Measurements from ENCODE around the gene ZNF526. TPM values are rescaled to one million over a fixed set of nuclear protein-coding genes. Genes with fewer than 3 reads are reported as not detected.

The ZNF526 gene
- total and polyA plus RNA-seq, 9 of the 15 experiments (the other 6 are each of a cell fraction or from before 2014, with no cell fraction given): 1.3 to 17.9 (median 6.2) TPM

- TF ChIP-seq ATF3 (IDR thresholded peaks at IDR 0.05): no peak
- no peak for TF ChIP-seq ATF3 (CRISPR knock-in tag; conservative IDR thresholded peaks at IDR 0.05)
- TF ChIP-seq EWSR1 (IDR thresholded peaks at IDR 0.05; ENCODE audit: borderline replicate concordance, low read depth, partially characterized antibody): no peak
- TF ChIP-seq, protein P1, sequence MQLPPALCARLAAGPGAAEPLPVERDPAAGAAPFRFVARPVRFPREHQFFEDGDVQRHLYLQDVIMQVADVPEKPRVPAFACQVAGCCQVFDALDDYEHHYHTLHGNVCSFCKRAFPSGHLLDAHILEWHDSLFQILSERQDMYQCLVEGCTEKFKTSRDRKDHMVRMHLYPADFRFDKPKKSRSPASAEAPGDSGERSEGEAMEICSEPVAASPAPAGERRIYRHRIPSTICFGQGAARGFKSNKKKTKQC (CRISPR knock-in tag; IDR thresholded peaks at IDR 0.05): no peak
- TF ChIP-seq ZBTB40 (IDR thresholded peaks at IDR 0.05): peak; percentile 93
- TF ChIP-seq ZBTB40 (CRISPR knock-in tag; IDR thresholded peaks at IDR 0.05): no peak
- TF ChIP-seq NFRKB (IDR thresholded peaks at IDR 0.05; ENCODE audit: low read depth): no peak
- TF ChIP-seq CREB3 (tag; conservative IDR thresholded peaks at IDR 0.05; ENCODE audit: low read depth): peak; percentile 79; the same call in 1 of the 2 replicates
- peak; percentile 44; a peak in 3 of 4 replicates for TF ChIP-seq RAD21 (CRISPR knock-in tag; conservative IDR thresholded peaks at IDR 0.05 in 1 of 2, IDR thresholded peaks at IDR 0.05 in 1 of 2)
- no peak for TF ChIP-seq ZNF133 (CRISPR knock-in tag; IDR thresholded peaks at IDR 0.05)
- TF ChIP-seq CBFA2T3 (IDR thresholded peaks at IDR 0.05): no peak
- peak; percentile 67 for TF ChIP-seq POLR2G (IDR thresholded peaks at IDR 0.05; ENCODE audit: low read depth, low read length)
- TF ChIP-seq, protein P2, sequence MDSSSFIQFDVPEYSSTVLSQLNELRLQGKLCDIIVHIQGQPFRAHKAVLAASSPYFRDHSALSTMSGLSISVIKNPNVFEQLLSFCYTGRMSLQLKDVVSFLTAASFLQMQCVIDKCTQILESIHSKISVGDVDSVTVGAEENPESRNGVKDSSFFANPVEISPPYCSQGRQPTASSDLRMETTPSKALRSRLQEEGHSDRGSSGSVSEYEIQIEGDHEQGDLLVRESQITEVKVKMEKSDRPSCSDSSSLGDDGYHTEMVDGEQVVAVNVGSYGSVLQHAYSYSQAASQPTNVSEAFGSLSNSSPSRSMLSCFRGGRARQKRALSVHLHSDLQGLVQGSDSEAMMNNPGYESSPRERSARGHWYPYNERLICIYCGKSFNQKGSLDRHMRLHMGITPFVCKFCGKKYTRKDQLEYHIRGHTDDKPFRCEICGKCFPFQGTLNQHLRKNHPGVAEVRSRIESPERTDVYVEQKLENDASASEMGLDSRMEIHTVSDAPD (CRISPR knock-in tag; IDR thresholded peaks at IDR 0.05): no peak
These were observed 24.5 kb downstream of the ZNF526 start (continued) for GRCh38 chr19:42244347-42245220.

All from K562 (cell line).